HCT116 (cell line): ENCODE results near the gene CORO2B. TPM values are rescaled to one million over a fixed set of nuclear protein-coding genes. Genes with fewer than 3 reads are reported as not detected.

Source experiments
- ATAC-seq: fragments of 200-7000 bp; cut with Tn5 transposase; 2 replicates; pipeline ENCODE4 v1.9.1; 2020; ENCODE audit warnings: mild to moderate bottlenecking, moderate library complexity
- BruUV-seq: library from RNA; stranded (reverse); fragments of 400-500 nt; replicated peaks from 2 replicates; lab custom pipeline; 2021; lab: Mats Ljungman, UMichigan
- CTCF ChIA-PET: fragments of 300-600 bp; sonication (Branson Sonifier 250); formaldehyde crosslinking; loops from one replicate; lab custom pipeline; 2021; ENCODE audit warnings: antibody characterized with exemption; lab: Charles Lee
- POLR2A ChIA-PET: fragments of 300-600, 350-600 bp; sonication (Branson Sonifier 250); formaldehyde crosslinking; loops from one replicate; lab custom pipeline; 2021; ENCODE audit warnings: antibody characterized with exemption; lab: Charles Lee
- RAD21 ChIA-PET, 2 experiments: fragments of 300-600 bp; sonication (Branson Sonifier 250); formaldehyde crosslinking; loops; one replicate each; lab custom pipeline; 2023; ENCODE audit warnings: low total read pairs in 2 of 2; ENCODE audit not compliant: uncharacterized antibody in 2 of 2, unreplicated experiment in 2 of 2, low non-redundant PET in 1 of 2; lab: Charles Lee
- DNase-seq: peaks from one replicate; pipeline ENCODE4 v3.0.0-alpha.2; 2010; ENCODE audit warnings: low read depth, low spot score
- H2AFZ ChIP-seq: fragments of 200-600 bp; shearing (Covaris generic), sonication (generic); 2 replicates; pipeline ENCODE4 v1.6.1; 2017; ENCODE audit warnings: low read depth, mixed run types, mixed read lengths, antibody characterized with exemption, low read length; ENCODE audit not compliant: poor library complexity, severe bottlenecking
- H3K27ac ChIP-seq: 2 replicates; pipeline ENCODE4 v1.5.1; 2012; ENCODE audit warnings: low read depth, low read length
- H3K27me3 ChIP-seq: fragments of 200-600 bp; sonication (generic); 2 replicates; pipeline ENCODE4 v1.6.1; 2016; ENCODE audit warnings: mixed run types, low read length, mixed read lengths; ENCODE audit not compliant: insufficient read depth
- H3K36me3 ChIP-seq, 2 experiments: fragments of 200-500 bp in 1 of 2; fragments of 200-600 bp in 1 of 2; sonication (Bioruptor generic) in 1 of 2; sonication (generic) in 1 of 2; 2 replicates each; pipeline versions ENCODE4 v1.5.1 to v1.6.1; 2014 to 2016; ENCODE audit warnings: low read length in 2 of 2, inconsistent platforms in 1 of 2, mixed read lengths in 1 of 2, mixed run types in 1 of 2; ENCODE audit not compliant: insufficient read depth in 2 of 2, control insufficient read depth in 1 of 2
- H3K4me1 ChIP-seq, 2 experiments: fragments of 200-600 bp in 1 of 2; sonication (generic) in 1 of 2; 2 replicates each; pipeline versions ENCODE4 v1.5.1 to v1.6.1; 2012 to 2017; ENCODE audit warnings: low read length in 2 of 2, inconsistent platforms in 1 of 2, mild to moderate bottlenecking in 1 of 2, mixed read lengths in 1 of 2, mixed run types in 1 of 2, moderate library complexity in 1 of 2; ENCODE audit not compliant: insufficient read depth in 2 of 2, control insufficient read depth in 1 of 2
- H3K4me2 ChIP-seq: fragments of 200-600 bp; sonication (generic); 2 replicates; pipeline ENCODE4 v1.6.1; 2017; ENCODE audit warnings: mixed run types, low read length, mixed read lengths
- H3K4me3 ChIP-seq, 2 experiments: fragments of 200-600 bp in 1 of 2; sonication (generic) in 1 of 2; replicated peaks in 1 of 2; 2 replicates each; pipeline ENCODE4 v1.5.1; 2011 to 2016; ENCODE audit warnings: low read length in 2 of 2, control low read depth in 1 of 2, low read depth in 1 of 2, mild to moderate bottlenecking in 1 of 2, mixed read lengths in 1 of 2, mixed run types in 1 of 2
- H3K79me2 ChIP-seq: fragments of 200-600 bp; sonication (generic); 2 replicates; pipeline ENCODE4 v1.6.1; 2017; ENCODE audit warnings: mild to moderate bottlenecking, mixed run types, low read length, moderate library complexity, mixed read lengths; ENCODE audit not compliant: insufficient read depth
- H3K9ac ChIP-seq: fragments of 200-600 bp; sonication (generic); 2 replicates; pipeline ENCODE4 v1.6.1; 2016; ENCODE audit warnings: low read length, mixed read lengths
- H3K9me2 ChIP-seq: fragments of 200-600 bp; sonication (generic), shearing (Covaris generic); 2 replicates; pipeline ENCODE4 v1.6.1; 2017; ENCODE audit warnings: mixed run types, mild to moderate bottlenecking, moderate library complexity; ENCODE audit not compliant: insufficient read depth
- H3K9me3 ChIP-seq, 2 experiments: fragments of 200-500 bp in 1 of 2; fragments of 200-600 bp in 1 of 2; sonication (Bioruptor generic) in 1 of 2; sonication (generic) in 1 of 2; 2 replicates each; pipeline ENCODE4 v1.6.1; 2014 to 2017; ENCODE audit warnings: low read length in 2 of 2, mixed read lengths in 2 of 2, inconsistent platforms in 1 of 2, low read depth in 1 of 2, mild to moderate bottlenecking in 1 of 2, mixed run types in 1 of 2, moderate library complexity in 1 of 2; ENCODE audit not compliant: control insufficient read depth in 1 of 2, insufficient read depth in 1 of 2
- H4K20me1 ChIP-seq: fragments of 200-600 bp; sonication (generic), shearing (Covaris generic); 2 replicates; pipeline ENCODE4 v1.6.1; 2017; ENCODE audit warnings: mixed run types, mild to moderate bottlenecking, moderate library complexity; ENCODE audit not compliant: insufficient read depth
- ATF3 ChIP-seq: IDR thresholded peaks from 2 replicates; pipeline ENCODE4 v1.6.1; 2012
- CBX3 ChIP-seq: IDR thresholded peaks from 2 replicates; pipeline ENCODE4 v1.6.1; 2012; ENCODE audit warnings: low read depth
- CTCF ChIP-seq, 3 experiments: fragments of 200-600 bp in 1 of 3; sonication (generic) in 1 of 3; IDR thresholded peaks in 2 of 3; conservative IDR thresholded peaks in 1 of 3; 2 replicates each; pipeline ENCODE4 v1.5.1; 2012 to 2017; ENCODE audit warnings: low read depth in 2 of 3, low read length in 2 of 3, antibody characterized with exemption in 1 of 3, borderline replicate concordance in 1 of 3, control low read depth in 1 of 3, mild to moderate bottlenecking in 1 of 3, mixed read lengths in 1 of 3, mixed run types in 1 of 3, moderate library complexity in 1 of 3; ENCODE audit not compliant: insufficient read depth in 1 of 3
- EGR1 ChIP-seq: IDR thresholded peaks from 2 replicates; pipeline ENCODE4 v1.6.1; 2012; ENCODE audit warnings: low read depth
- ELF1 ChIP-seq: IDR thresholded peaks from 2 replicates; pipeline ENCODE4 v1.6.1; 2012; ENCODE audit warnings: low read depth, borderline replicate concordance
- EZH2 ChIP-seq: fragments of 200-600 bp; sonication (generic); IDR thresholded peaks from 2 replicates; pipeline ENCODE4 v1.6.1; 2017; ENCODE audit warnings: antibody characterized with exemption, mixed run types
- EZH2phosphoT487 ChIP-seq: fragments of 200-600 bp; IDR thresholded peaks from 2 replicates; pipeline ENCODE4 v1.6.1; 2018; ENCODE audit warnings: antibody characterized with exemption, borderline replicate concordance
- FOSL1 ChIP-seq: IDR thresholded peaks from 2 replicates; pipeline ENCODE4 v1.6.1; 2012; ENCODE audit warnings: low read depth
- JUND ChIP-seq: IDR thresholded peaks from 2 replicates; pipeline ENCODE4 v1.6.1; 2012
- POLR2A ChIP-seq: IDR thresholded peaks from 2 replicates; pipeline ENCODE4 v1.7.0; 2011; ENCODE audit warnings: borderline replicate concordance; ENCODE audit not compliant: insufficient read depth, insufficient read length; ENCODE audit errors: extremely low read depth
- REST ChIP-seq: IDR thresholded peaks from 2 replicates; pipeline ENCODE4 v1.6.1; 2012; ENCODE audit warnings: low read depth
- SRF ChIP-seq: IDR thresholded peaks from 2 replicates; pipeline ENCODE4 v1.6.1; 2012; ENCODE audit warnings: low read depth
- TCF7L2 ChIP-seq: IDR thresholded peaks from 2 replicates; pipeline ENCODE4 v1.7.0; 2011; ENCODE audit warnings: borderline replicate concordance, inconsistent platforms; ENCODE audit not compliant: insufficient read depth, insufficient read length; ENCODE audit errors: extremely low read depth
- ZNF274 ChIP-seq: fragments of 200-500 bp; sonication (Bioruptor generic); IDR thresholded peaks from 2 replicates; pipeline ENCODE4 v1.6.1; 2014; ENCODE audit warnings: mild to moderate bottlenecking, low read depth, low read length, inconsistent platforms
- intact Hi-C: fragments of 100-400 bp; cut with micrococcal nuclease; formaldehyde crosslinking; loops from 2 replicates; pipeline ENCODE4 v1.10.0; 2022
- total RNA-seq: library from RNA; stranded (reverse); gene quantifications from one replicate; pipeline ENCODE4 v1.2.1, GENCODE V29; 2021; ENCODE audit not compliant: unreplicated experiment

The CORO2B gene
- total RNA-seq, 1 experiment from 2014 or later = 2.8 TPM

GRCh38 chr15:68667800-68668625, 89.2 kb downstream of the CORO2B start:
- H3K9ac ChIP-seq = no peak overlapping the region
- TF ChIP-seq CBX3 = no peak
- no peak for TF ChIP-seq CTCF (IDR thresholded peaks at IDR 0.05 in 2 of 3, conservative IDR thresholded peaks at IDR 0.05 in 1 of 3; ENCODE audit: borderline replicate concordance in 1 of 3, insufficient read depth in 1 of 3, low read depth in 2 of 3, low read length in 2 of 3)
- no peak for TF ChIP-seq POLR2A
- no peak for TF ChIP-seq SRF
- TF ChIP-seq ZNF274 = no peak
- TF ChIP-seq EZH2phosphoT487 = no peak
- TF ChIP-seq REST = no peak
- no peak for TF ChIP-seq ATF3
- no peak for TF ChIP-seq ELF1
- no peak for TF ChIP-seq JUND
- no peak for TF ChIP-seq EZH2
- TF ChIP-seq FOSL1 = no peak
- no peak for TF ChIP-seq TCF7L2
- no peak for TF ChIP-seq EGR1
- TF ChIP-seq, all 23 proteins: peak for 0
- DNase-seq (no peak), ATAC-seq (no peak)
- H3K4me3 ChIP-seq = no peak overlapping the region
- no peaks in the 10 kb centered on the region for H3K4me1 ChIP-seq
- H2AFZ ChIP-seq = no peak overlapping the region
- intact Hi-C loops = no loop called here
- no peaks in the 10 kb centered on the region for H4K20me1 ChIP-seq
- ChIA-PET CTCF (interaction anchor here (1.0 to 2.2 kb wide), 2 partner anchors 16 to 114 kb away, joined by 3 to 8 read pairs; no protein-coding TSS in a partner anchor), RAD21 (no interaction called here), POLR2A (no interaction called here)
- no peaks in the 10 kb centered on the region for H3K9me3 ChIP-seq
- no peaks in the 10 kb centered on the region for H3K36me3 ChIP-seq
- H3K9me2 ChIP-seq = no peaks in the 10 kb centered on the region
- BruUV-seq = no TSS peak
- H3K27ac ChIP-seq = no peak overlapping the region
- no peaks in the 10 kb centered on the region for H3K27me3 ChIP-seq
- no peaks in the 10 kb centered on the region for H3K79me2 ChIP-seq
- no peak overlapping the region for H3K4me2 ChIP-seq
